Stimulated activated CD8-positive, alpha-beta memory T cell treated with anti-CD3 and anti-CD28 coated beads, Interleukin-15, amount 100 ng/mL, for 24 hours (primary cell): ENCODE data around the gene TLN1.

Source experiments
- DNase-seq: peaks from one replicate; pipeline ENCODE4 v3.0.0-alpha.2; 2020; ENCODE audit warnings: low read depth

TLN1 gene, protein sequence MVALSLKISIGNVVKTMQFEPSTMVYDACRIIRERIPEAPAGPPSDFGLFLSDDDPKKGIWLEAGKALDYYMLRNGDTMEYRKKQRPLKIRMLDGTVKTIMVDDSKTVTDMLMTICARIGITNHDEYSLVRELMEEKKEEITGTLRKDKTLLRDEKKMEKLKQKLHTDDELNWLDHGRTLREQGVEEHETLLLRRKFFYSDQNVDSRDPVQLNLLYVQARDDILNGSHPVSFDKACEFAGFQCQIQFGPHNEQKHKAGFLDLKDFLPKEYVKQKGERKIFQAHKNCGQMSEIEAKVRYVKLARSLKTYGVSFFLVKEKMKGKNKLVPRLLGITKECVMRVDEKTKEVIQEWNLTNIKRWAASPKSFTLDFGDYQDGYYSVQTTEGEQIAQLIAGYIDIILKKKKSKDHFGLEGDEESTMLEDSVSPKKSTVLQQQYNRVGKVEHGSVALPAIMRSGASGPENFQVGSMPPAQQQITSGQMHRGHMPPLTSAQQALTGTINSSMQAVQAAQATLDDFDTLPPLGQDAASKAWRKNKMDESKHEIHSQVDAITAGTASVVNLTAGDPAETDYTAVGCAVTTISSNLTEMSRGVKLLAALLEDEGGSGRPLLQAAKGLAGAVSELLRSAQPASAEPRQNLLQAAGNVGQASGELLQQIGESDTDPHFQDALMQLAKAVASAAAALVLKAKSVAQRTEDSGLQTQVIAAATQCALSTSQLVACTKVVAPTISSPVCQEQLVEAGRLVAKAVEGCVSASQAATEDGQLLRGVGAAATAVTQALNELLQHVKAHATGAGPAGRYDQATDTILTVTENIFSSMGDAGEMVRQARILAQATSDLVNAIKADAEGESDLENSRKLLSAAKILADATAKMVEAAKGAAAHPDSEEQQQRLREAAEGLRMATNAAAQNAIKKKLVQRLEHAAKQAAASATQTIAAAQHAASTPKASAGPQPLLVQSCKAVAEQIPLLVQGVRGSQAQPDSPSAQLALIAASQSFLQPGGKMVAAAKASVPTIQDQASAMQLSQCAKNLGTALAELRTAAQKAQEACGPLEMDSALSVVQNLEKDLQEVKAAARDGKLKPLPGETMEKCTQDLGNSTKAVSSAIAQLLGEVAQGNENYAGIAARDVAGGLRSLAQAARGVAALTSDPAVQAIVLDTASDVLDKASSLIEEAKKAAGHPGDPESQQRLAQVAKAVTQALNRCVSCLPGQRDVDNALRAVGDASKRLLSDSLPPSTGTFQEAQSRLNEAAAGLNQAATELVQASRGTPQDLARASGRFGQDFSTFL (N-terminal part only)

DNA sequence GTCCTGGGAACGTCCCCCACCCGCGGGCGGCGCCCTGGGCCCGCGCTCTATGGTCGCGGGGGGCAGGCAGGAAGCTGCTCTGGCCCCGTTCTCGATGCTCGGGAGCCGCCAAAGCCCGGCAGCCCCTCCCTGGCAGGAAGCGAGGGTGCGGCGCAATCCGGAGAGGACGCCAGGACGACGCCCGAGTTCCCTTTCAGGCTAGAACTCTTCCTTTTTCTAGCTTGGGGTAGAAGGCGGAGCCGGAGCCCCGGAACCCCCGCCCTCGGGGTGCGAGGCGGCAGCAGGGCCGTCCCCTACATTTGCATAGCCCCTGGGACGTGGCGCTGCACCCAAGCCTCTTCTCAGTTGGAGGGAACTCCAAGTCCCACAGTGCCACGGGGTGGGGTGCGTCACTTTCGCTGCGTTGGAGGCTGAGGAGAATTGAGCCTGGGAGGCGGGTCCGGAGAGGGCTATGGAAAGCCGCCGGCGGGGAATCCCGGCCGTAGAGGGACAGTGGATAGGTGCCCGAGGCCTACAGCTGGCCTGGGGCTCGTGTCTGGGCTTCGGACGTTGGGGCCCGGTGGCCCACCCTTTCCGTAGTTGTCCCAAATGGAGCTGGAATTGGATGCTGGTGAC, at the start of gene TLN1, which contains the start of gene CREB3:
TSS of gene TLN1 (minus strand) at position 11 of the 615 bp plus-strand sequence. CDS start 6,501 bp downstream, outside the sequence.
TSS of gene CREB3 (plus strand) at position 482 of the 615 bp plus-strand sequence. CDS start at position 589, 107 bp downstream.
- DNase-seq = peak; percentile 77

DNA sequence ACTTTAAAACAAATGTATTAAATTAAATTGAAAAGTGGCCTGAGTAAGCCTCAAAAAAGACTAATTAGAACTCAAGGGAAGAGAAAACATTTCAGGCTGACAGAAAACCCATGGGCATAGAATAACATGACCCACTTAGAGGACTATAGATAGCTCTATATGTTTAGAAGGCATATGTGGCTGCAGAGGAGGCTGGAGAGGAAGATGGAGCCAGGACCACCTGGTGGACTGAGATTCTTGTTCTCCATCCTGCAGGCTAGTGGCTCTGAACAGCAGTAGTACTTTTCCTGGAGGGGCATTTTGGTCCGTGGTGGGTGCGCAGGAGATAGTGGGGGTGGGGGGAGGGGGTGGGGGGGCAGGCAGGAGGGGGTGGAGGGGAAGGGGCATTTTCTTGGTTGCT, 49.1 kb upstream of the TLN1 start:
- no peak for DNase-seq

DNA sequence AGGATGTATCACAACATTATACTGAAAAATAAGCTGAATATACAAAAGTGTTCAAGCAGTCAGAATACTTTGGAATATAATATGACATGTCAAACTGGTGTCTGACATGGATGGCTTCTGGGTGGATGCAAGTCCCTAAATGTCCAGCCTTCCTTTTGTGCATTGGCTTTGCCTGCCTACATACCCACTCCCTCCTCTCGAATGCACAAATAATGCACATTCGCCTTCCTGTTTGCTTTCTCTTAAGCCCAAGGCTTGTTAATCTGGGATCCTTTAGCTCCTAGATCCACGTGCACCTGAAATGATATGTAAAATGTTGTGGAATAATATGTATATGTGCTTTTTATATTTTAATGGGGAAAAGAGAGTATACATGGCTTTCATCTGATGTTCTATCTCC, 46.5 kb upstream of the TLN1 start:
- DNase-seq = no peak

DNA sequence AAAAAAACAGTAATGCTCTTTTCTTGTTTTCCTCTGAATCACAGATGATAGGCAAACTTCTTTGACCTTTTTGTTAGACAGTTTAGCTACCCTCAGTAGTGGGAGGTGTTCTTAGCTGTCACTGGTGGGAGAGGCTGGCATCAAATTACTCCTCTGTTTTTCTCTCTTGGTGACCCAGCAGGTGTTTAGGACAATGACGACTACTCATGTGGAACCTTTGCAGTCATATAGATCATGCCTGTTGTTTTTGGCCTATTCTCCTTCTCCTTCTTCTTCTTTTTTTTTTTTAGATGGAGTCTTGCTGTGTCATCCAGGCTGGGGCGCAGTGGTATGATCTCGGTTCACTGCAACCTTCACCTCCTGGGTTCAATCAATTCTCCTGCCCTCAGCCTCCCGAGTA, 44.0 kb upstream of the TLN1 start:
- no peak for DNase-seq

DNA sequence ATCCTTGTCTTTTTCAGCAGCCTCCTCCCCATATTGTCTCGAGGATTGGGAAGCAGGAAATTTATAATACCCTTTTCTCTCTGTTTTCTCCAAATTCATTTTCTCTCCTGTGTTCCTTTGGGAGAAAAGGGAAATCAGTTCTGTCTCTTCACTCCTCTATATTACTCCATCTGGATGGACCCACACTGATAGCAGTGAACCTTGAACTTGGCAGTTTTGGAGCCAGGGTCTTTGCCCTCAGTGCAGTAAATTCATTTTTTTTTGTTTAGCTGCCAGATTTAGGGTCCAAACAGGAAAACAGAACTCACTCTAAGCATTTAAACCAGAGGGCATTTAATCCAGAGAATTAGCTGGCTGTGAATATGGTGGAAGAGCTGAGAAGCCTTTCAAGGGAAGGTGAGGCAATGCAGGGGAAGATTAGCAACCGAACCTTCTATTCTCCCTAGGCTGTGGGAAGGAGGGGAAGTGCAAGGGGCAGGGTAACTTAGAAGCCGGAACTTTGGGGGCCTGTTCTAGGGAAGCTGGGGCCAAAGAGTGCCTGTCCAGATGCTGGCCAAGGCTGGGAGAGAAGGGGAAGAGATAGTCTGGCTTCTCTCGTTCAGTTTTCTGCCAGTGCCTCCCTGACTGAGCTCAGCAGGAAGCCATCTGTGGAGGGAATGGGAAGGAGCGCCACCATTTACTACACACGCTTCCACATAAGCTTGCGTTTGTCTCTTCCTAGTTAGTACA, 43.1 kb upstream of the TLN1 start:
- no peak for DNase-seq

DNA sequence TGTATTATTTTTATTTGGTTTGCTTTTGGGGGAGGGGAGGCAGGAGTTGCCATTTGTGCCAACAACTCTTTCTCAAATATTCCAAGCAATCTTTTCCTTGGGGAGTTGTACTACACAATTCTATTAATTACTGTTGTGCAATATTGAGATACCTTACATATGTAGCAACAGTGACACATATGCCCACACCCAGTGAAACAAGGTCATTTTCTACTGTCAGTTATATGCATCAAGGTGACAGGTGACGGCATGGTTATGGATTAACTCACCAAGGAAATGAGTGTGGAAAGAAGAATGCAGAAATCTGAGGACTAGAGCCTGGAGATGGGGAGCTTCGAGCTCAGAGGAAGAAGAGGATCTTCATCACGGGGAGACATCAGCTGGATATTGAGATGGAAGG, 39.9 kb upstream of the TLN1 start:
- no peak for DNase-seq

DNA sequence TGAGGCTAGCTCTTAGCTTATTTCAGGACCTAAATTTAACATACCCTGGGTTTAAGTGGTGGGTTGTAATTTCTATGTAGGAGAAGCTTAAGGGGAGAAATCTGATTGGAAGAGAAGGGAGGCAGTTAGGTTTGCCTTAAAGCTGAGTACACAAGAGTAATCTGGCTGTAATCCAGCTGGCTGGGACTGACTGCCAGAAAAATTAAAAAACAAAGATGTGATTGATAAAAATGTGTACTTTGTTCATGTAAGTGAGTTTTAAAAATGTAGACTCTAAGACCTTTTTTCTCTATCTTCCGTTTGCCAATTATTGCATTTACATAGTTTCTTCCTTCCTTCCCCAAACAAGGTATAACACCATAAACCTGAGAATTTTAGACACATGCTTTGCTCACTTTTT, 39.5 kb upstream of the TLN1 start:
- no peak for DNase-seq

DNA sequence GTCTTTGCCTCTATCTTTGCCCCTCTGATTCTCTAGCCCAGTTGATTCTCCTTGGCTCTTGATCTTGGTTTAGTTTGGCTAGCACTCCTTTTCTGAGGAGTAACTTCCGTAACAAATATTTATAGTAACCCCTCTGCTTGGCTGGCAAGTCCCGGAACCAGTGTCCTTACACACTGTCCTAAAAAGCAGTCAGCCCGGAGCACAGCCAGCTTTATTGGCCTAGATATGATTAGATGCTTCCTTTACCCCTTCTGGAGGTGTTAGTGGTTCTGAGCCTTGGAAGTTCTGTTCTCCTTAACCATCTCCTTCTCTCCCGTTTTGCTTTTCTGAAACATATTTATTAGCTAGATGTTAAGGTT, 39.1 kb upstream of the TLN1 start:
- no peak for DNase-seq

DNA sequence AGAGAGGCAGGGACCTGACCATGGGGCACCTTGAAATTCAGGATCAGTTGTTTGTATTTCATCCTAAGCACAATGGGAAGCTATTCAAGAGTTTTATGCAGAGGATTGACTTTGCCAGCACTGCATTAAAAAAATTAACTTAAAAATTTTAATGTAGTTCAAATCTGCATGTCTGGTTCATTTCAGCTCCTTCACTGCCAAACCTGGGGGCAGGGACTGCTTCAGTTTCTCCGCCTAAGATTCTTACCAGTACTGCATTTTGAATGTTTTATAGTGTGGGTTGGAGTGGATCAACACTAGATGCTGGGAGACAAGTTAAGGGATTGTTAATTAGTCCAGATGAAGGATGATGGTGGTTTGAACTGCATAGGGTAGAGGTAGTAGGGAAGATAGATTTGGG, 37.8 kb upstream of the TLN1 start:
- no peak for DNase-seq

DNA sequence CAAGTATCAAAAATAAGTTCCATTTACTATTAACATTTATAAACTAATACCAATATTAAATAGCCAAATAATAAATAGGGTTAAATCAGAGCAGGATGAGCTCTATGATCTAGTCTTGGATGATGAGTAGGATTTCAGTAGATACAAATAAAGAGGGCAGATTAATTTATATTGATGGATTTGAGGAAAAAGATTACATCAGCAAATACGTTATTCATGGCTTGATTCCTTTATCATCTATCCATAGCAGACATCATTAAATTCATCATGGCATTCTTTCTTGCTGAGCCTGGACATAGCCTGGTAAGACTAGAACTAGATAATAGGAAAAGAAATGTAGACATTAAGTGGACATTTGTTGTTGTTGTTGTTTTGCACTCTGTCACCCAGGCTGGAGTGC, 35.5 kb upstream of the TLN1 start:
- DNase-seq = no peak

DNA sequence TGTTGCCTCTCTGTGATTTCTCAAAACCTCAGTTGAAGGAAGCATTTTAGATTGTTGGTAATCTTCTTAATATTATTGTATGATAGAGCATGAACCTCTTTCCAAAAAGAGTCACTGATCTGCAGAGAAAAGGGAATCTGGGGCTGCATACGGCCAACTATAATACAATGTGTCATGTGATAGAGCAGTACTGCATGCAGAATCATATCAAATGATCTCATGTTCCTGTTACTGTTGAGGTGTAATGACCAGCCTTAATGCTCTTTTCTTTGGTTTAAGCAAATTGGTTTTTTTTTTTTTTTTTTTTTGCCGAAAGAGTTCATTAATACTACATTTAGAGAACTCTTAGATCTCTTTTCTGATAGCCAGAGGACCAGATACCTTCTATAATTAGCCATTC, 35.0 kb upstream of the TLN1 start:
- DNase-seq = no peak

DNA sequence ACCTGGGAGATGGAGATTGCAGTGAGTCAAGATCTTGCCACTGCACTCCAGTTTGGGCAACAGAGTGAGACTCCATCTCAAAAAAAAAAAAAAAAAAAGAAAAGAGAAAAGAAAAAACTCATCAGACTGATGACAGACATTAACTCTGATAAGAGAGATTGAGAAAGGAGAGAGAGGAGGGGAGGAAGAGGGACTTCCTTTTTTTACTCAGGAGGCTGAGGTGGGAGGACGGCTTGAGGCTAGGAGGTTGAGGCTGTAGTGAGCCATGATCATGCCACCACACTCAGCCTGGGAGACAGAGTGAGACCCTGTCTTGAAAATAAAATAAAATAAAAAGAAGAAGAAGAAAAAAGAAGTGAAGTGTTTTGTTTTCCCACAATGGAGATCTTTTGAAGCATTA, 31.8 kb upstream of the TLN1 start:
- no peak for DNase-seq

DNA sequence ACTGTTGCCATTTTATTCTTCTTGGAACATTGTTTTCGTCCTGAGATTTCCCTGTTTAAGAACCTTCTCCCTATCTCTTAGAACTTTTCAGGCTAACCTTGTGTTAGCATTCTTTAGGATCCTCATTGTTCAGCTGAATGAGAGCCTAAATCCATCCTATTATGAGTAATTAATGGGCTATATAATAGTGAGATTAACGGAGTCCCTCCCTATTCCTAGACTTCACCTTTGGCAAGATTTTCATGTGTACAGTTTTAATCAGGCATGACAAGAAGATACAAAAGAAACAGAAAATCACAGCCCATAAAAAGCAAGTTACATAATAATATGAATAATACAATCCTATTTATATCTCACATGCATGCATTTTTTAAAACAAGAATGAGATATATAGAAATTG, 31.2 kb upstream of the TLN1 start:
- no peak for DNase-seq

DNA sequence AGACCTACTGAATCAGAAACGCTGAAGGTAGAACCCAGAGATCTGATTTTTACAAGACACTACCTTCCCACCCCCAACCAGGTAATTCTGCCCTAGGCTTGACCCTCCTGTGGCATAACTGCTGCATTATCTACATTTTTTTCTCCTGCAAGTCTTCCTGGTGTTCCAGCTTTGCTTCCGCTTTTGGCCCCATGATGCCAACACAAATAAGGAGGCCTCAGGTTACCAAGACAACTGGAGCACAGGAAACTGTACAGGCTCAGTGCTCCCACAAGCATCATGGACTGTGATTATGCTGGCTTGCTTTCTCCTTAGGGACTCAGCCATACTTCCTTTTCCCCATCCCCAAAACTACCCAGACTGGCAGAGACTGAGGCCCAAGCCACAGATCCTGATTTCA, 28.7 kb upstream of the TLN1 start:
- no peak for DNase-seq

DNA sequence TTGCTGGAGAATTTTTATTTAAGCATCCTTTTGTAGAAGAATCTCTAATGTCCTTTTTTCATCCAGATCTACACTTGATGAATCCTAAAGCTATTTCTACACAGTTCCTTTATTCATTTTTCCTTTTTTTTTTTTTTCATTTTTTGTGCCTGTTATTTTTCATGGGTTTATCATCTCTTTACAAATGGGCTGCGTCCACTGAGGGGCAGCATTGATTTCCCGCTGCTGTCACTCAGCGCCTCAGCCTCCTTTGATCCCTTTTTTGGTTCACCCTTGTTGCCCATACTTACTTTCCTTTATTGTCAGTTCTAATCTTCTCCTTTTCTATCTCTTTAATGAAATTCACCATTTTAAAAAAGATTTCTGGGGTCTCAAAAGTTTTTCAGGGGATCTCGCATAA, 27.8 kb upstream of the TLN1 start:
- DNase-seq = no peak

DNA sequence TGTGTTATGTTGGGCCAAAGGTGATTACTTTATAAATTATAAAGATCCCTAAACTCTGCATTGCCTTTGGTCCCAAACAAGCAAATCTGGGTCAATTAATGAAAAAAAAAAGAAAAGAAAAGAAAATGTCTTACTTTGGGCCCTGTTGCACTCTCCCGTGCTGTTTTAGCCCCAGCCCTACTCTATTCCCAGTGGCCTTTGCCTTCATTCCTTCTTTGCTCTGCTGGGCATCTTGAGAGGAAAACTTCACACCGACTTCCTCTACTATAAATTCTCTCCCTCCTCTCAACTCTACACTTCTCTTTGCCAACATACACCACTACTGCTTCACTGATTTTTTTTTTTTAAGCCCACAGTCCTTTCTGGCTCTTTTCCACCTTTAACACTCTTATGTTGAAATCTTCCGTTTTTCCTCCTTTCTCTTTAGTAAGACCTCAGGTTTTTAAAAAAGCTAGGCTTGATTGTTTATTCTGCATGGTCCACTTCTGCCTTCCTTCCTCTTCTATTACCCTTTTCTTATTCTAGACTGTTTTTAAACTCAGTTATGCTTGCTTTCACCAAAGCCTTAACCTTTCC, 26.6 kb upstream of the TLN1 start:
- DNase-seq = no peak

DNA sequence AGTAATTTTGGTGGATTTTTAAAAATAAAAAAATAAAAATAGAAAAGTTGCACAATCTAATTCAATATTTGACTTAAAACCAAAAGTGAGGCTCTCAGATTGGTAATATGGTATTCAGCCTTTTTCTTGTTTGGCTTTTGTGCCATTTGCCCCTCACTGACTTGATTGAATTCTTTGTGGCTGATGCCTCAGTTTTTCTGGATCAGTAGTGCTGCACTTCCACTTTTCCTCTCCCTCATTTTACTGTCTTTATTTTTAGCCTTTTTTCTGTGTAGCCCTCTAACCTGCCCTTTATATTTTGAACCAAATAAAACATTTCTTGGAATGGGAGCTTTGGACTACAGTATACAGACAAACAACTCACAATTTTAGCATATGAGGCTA, 25.9 kb upstream of the TLN1 start:
- DNase-seq = no peak

DNA sequence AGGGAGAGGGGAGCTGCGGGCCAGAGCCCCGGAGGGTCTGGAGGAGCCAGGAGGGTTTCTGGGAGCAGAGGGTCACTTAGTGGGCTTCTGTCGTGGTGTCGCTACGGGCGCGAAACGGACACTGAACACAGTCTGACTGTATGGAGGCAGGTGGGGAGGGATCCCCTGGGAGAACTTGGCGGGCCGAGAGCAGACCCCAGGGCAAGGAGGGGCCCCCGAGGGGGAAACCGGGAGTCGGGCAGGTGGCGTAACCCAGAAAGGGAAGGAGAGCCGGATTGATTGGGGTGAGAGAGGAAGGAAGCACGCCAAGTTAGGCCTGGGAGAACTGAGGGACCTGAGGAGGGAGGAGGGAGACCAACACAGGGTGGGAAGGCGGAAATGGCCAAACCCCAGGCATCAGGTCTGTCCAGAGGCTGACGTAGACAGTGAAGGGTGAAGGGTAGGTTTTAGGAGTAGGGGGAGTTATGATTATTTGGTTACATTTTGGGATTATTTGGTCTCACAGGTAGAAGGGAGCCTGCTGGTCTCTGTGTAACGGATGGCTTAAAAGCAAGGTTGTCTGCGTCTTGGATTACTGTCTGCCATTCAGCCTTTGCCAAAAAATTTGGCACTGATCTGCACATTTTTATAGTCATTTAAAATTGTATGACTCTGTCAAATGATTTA, 25.4 kb upstream of the TLN1 start:
- DNase-seq = no peak

DNA sequence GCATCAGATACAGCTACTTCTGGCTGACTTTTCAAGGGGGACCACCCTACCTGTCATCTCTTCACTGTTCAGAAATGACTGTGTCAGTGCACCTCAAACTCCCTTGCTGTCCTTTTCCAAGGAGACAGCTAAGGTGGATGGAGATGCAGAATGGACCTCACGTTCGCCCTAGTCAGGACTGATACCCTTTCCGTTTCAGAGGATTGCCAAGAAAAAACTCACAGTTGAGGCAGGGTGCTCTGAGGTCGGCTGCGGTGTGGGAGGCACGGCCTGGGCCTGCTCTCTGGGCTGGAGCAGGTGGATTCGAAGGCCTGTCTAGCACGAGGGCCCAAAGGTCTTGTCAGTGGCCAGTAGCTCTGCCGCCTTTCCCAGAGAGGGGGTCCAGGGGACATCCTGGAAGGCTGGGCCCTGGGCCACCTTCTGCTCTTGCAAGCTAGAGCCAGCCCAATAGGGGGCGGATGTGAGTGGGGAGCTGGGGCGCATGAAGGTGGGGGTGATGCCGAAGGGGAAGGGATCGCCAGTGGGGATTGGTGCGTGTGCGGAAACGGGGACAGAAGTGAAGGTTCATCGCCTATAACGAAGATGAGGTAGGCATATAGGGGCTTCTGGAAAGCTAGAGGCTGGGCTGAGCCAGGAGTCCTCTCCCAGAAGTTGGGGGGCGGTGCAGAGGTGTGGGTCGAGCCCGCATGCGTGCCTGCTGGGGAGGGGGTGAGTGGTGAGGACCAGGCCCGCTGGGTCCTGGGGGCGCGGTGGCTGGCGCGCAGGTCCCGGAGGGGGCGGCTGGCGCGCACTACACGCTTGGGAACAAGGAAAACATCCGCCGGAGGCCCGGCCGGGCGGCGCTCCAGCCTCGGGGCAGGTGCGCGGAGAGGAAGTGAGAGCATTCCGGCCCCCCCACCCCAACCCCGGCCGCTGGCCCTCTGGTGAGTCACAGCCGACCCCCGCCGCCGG, 24.6 kb upstream of the TLN1 start:
- DNase-seq = peak; percentile 56
